Eye (tissue), 1 donor: Measurements from ENCODE around the gene PLD5.

Source experiments
- DNase-seq: peaks from one replicate; pipeline ENCODE4 v3.0.0-alpha.2; 2015

Gene PLD5

DNA sequence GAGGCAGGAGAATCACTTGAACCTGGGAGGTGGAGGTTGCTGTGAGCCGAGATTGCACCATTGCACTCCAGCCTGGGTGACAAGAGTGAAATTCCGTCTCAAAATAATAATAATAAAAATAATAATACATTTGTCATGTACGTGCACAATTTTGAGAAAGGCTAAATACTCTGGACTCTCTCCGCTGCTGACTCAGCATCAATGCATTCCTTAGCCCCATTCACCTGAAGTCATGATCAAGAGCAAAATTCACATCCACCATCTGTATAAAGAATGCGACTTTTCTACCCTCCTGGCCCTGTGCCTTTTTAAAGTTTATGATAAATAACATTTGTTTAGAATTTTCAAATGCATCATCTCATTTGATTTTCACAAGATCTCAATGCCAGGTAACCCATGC, 490.1 kb downstream of the PLD5 start:
- no peak for DNase-seq

GRCh38 chr1:242033447-242033846, 491.1 kb downstream of the PLD5 start:
- DNase-seq, result peak; percentile 22
